Uterus (tissue), 4 donors: ENCODE results near the gene AHNAK. TPM values are rescaled to one million over a fixed set of nuclear protein-coding genes. Genes with fewer than 3 reads are reported as not detected.

ENCODE experiments used
- DNase-seq, 2 donors: peaks; one replicate each; pipeline ENCODE4 v3.0.0-alpha.2; 2019 to 2020
- H3K27ac ChIP-seq, 2 donors: fragments of 200-600 bp; sonication (generic); 1 replicate in 1 of 2; 2 replicates in 1 of 2; pipeline ENCODE4 v1.5.1; 2016 to 2018
- H3K27me3 ChIP-seq, 2 donors: fragments of 200-600 bp; sonication (generic); one replicate each; pipeline ENCODE4 v1.5.1; 2018 to 2019; ENCODE audit warnings: control low read depth in 1 of 2
- H3K36me3 ChIP-seq, 2 donors: fragments of 200-600 bp; sonication (generic); one replicate each; pipeline ENCODE4 v1.5.1; 2019; ENCODE audit warnings: control low read depth in 1 of 2
- H3K4me1 ChIP-seq, 2 donors: fragments of 200-600 bp; sonication (generic); one replicate each; pipeline ENCODE4 v1.5.1; 2018 to 2019; ENCODE audit warnings: control low read depth in 1 of 2
- H3K4me3 ChIP-seq, 2 donors: fragments of 200-600 bp; sonication (generic); 1 replicate in 1 of 2; 2 replicates in 1 of 2; pipeline ENCODE4 v1.5.1; 2018 to 2019; ENCODE audit warnings: mild to moderate bottlenecking in 1 of 2
- H3K9me3 ChIP-seq, 2 donors: fragments of 200-600 bp; sonication (generic); one replicate each; pipeline ENCODE4 v1.5.1; 2019; ENCODE audit warnings: control low read depth in 1 of 2
- CTCF ChIP-seq, 4 experiments: fragments of 200-600 bp in 2 of 4; fragments of 450-650 bp in 2 of 4; sonication (generic) in 2 of 4; IDR thresholded peaks; one replicate each; pipeline ENCODE4 v1.5.1; 2016 to 2019; ENCODE audit warnings: antibody characterized with exemption in 4 of 4, mild to moderate bottlenecking in 2 of 4, moderate library complexity in 1 of 4
- POLR2A ChIP-seq, 2 donors: fragments of 450-650 bp; IDR thresholded peaks; one replicate each; pipeline ENCODE4 v1.6.1; 2016; ENCODE audit warnings: antibody characterized with exemption in 2 of 2, mild to moderate bottlenecking in 1 of 2, moderate library complexity in 1 of 2
- intact Hi-C: fragments of 100-400 bp; cut with DNase I; formaldehyde crosslinking; loops from one replicate; pipeline ENCODE4 v1.15.1; 2023; ENCODE audit warnings: low total_unique reads
- total RNA-seq, 4 donors: library from RNA; depleted of rRNA in 3 of 4; stranded (reverse); fragments of >200 nt in 3 of 4; gene quantifications; one replicate each; pipeline versions ENCODE4 v1.1.0 to v1.2.4, GENCODE V29; 2014 to 2023
- donor health status: DM: yes; HTN: yes; CAD: no.

Gene AHNAK
- total RNA-seq, 4 donors from 2014 or later, result 452 to 1,353 (median 779) TPM

- H3K9me3 ChIP-seq, result no peaks in the 10 kb centered on the region
- no peak for TF ChIP-seq POLR2A (IDR thresholded peaks at IDR 0.05)
- no peak for TF ChIP-seq CTCF (IDR thresholded peaks at IDR 0.05)
- intact Hi-C loops, result no loop called here
- peak overlapping the region; percentile 79 to 90 for H3K4me3 ChIP-seq
- peaks cover 9 to 11% of the 10 kb centered on the region in 2 donors for H3K4me1 ChIP-seq
- peak overlapping the region; percentile 95 to 99 for H3K27ac ChIP-seq
- DNase-seq, result peak; percentile 46 to 59
- H3K36me3 ChIP-seq, result no peaks in the 10 kb centered on the region
- H3K27me3 ChIP-seq, result no peaks in the 10 kb centered on the region
Observed at GRCh38 chr11:62547691-62548281, 1.2 kb upstream of the AHNAK start.

- intact Hi-C loops, result no loop called here
- no peak for TF ChIP-seq POLR2A (IDR thresholded peaks at IDR 0.05)
- TF ChIP-seq CTCF (IDR thresholded peaks at IDR 0.05), result no peak
- Histone ChIP-seq H3K4me3 (peak overlapping the region; percentile 79 to 90), H3K27ac (peak overlapping the region; percentile 95 to 99), H3K36me3 (no peaks in the 10 kb centered on the region), H3K4me1 (peaks cover 11 to 13% of the 10 kb centered on the region in 2 donors), H3K9me3 (no peaks in the 10 kb centered on the region), H3K27me3 (no peaks in the 10 kb centered on the region)
- DNase-seq, result peak; percentile 55 to 56
Observed at GRCh38 chr11:62546929-62547625, 471 bp upstream of the AHNAK start.

- peak; percentile 96 to 97 for DNase-seq
- Histone ChIP-seq H3K9me3 (no peaks in the 10 kb centered on the region), H3K36me3 (no peaks in the 10 kb centered on the region), H3K4me3 (peak overlapping the region; percentile 79 to 90), H3K27me3 (no peaks in the 10 kb centered on the region), H3K27ac (peak overlapping the region; percentile 95 to 99), H3K4me1 (peaks cover 6 to 10% of the 10 kb centered on the region in 2 donors)
- TF ChIP-seq POLR2A (IDR thresholded peaks at IDR 0.05), result peak; percentile 28 to 65
- no peak for TF ChIP-seq CTCF (IDR thresholded peaks at IDR 0.05)
- intact Hi-C loops, result no loop called here
Observed at GRCh38 chr11:62545437-62546243, 966 bp downstream of the AHNAK start.

GRCh38 chr11:62544581-62545436 lies 1.8 kb downstream of the AHNAK start:
- TF ChIP-seq POLR2A (IDR thresholded peaks at IDR 0.05) (no peak), CTCF (IDR thresholded peaks at IDR 0.05) (no peak)
- Histone ChIP-seq H3K27me3 (no peaks in the 10 kb centered on the region), H3K27ac (peak overlapping the region; percentile 95 to 99), H3K36me3 (no peaks in the 10 kb centered on the region), H3K9me3 (no peaks in the 10 kb centered on the region), H3K4me3 (peak overlapping the region; percentile 79 to 90), H3K4me1 (peaks cover 10 to 16% of the 10 kb centered on the region in 2 donors)
- no peak for DNase-seq
- intact Hi-C loops, result no loop called here
